ENCODE measurements around the gene SLC4A5.

DNA sequence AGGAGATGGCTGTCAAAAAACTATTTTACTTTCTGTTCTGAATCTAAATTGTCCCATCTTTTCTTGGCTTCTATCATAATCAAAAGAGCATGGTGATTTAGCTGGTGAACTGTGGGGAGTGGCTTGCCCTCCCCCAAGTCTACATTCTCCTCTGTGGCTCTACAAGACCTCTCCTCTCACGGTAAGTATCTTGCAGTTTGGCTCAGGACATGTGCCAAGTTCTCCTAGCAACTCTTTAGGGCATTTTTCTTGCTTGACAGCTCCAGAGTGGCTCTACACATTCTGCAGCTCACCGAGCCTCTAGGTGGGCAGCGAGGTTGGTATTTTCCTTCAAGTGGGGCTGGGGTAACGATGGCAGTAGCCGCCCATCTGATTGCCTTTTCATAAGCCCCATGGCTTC lies 29.1 kb downstream of the SLC4A5 start:
- TF ChIP-seq, protein P1, sequence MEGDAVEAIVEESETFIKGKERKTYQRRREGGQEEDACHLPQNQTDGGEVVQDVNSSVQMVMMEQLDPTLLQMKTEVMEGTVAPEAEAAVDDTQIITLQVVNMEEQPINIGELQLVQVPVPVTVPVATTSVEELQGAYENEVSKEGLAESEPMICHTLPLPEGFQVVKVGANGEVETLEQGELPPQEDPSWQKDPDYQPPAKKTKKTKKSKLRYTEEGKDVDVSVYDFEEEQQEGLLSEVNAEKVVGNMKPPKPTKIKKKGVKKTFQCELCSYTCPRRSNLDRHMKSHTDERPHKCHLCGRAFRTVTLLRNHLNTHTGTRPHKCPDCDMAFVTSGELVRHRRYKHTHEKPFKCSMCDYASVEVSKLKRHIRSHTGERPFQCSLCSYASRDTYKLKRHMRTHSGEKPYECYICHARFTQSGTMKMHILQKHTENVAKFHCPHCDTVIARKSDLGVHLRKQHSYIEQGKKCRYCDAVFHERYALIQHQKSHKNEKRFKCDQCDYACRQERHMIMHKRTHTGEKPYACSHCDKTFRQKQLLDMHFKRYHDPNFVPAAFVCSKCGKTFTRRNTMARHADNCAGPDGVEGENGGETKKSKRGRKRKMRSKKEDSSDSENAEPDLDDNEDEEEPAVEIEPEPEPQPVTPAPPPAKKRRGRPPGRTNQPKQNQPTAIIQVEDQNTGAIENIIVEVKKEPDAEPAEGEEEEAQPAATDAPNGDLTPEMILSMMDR (conservative IDR thresholded peaks at IDR 0.05 in 1 of 2, IDR thresholded peaks at IDR 0.05 in 1 of 2; ENCODE audit: extremely low read depth in 1 of 2, insufficient read depth in 1 of 2, low read depth in 1 of 2, low read length in 2 of 2): no peak
- TF ChIP-seq EZH2 (IDR thresholded peaks at IDR 0.05; ENCODE audit: borderline replicate concordance, low read length): no peak
